HepG2 (cell line): ENCODE results near the gene LRRC8E. TPM values are rescaled to one million over a fixed set of nuclear protein-coding genes. Genes with fewer than 3 reads are reported as not detected.
A peak's percentile ranks its signal among the peaks of the same experiment; 100 is the strongest.

Source experiments
- CAMTA2 ChIP-seq: sonication (generic); formaldehyde crosslinking; IDR thresholded peaks from 2 replicates; pipeline ENCODE4 v1.4.0; 2020; ENCODE audit warnings: mild to moderate bottlenecking, missing genetic modification reagents, borderline replicate concordance
- DMAP1 ChIP-seq: IDR thresholded peaks from 2 replicates; pipeline ENCODE4 v1.6.1; 2016
- DPF2 ChIP-seq: sonication (generic); formaldehyde crosslinking; IDR thresholded peaks from 2 replicates; pipeline ENCODE4 v1.4.0; 2020; ENCODE audit warnings: mild to moderate bottlenecking, low read depth, missing genetic modification reagents, borderline replicate concordance
- E2F5 ChIP-seq: sonication (generic); formaldehyde crosslinking; conservative IDR thresholded peaks from 2 replicates; pipeline ENCODE4 v1.4.0; 2020; ENCODE audit warnings: missing genetic modification reagents
- ELF3 ChIP-seq: IDR thresholded peaks from 2 replicates; pipeline ENCODE4 v1.6.1; 2016; ENCODE audit warnings: missing genetic modification reagents, missing compliant biosample characterization
- EZH2 ChIP-seq: conservative IDR thresholded peaks from 2 replicates; pipeline ENCODE4 v1.6.1; 2012; ENCODE audit warnings: mild to moderate bottlenecking, low read depth, low read length, moderate library complexity
- HES4 ChIP-seq: sonication (generic); formaldehyde crosslinking; IDR thresholded peaks from 2 replicates; pipeline ENCODE4 v1.9.0; 2021; ENCODE audit warnings: mild to moderate bottlenecking, missing genetic modification reagents, borderline replicate concordance
- MED8 ChIP-seq: sonication (generic); formaldehyde crosslinking; IDR thresholded peaks from 2 replicates; pipeline ENCODE4 v1.8.1; 2023; ENCODE audit warnings: mild to moderate bottlenecking, missing genetic modification reagents; ENCODE audit not compliant: insufficient replicate concordance
- MNT ChIP-seq: fragments of 450-650 bp; IDR thresholded peaks from 2 replicates; pipeline ENCODE4 v1.6.1; 2016
- MTERF4 ChIP-seq: sonication (generic); formaldehyde crosslinking; IDR thresholded peaks from 2 replicates; pipeline ENCODE4 v1.8.0; 2023; ENCODE audit warnings: mild to moderate bottlenecking, missing genetic modification reagents
- RFX1 ChIP-seq: fragments of 450-650 bp; IDR thresholded peaks from 2 replicates; pipeline ENCODE4 v1.6.1; 2017
- SIN3A ChIP-seq: IDR thresholded peaks from 2 replicates; pipeline ENCODE4 v1.6.1; 2011; ENCODE audit warnings: low read depth, mild to moderate bottlenecking, control low read depth, low read length, borderline replicate concordance
- TSC22D2 ChIP-seq: sonication (generic); formaldehyde crosslinking; IDR thresholded peaks from 2 replicates; pipeline ENCODE4 v1.5.1; 2020; ENCODE audit warnings: missing genetic modification reagents, mild to moderate bottlenecking, borderline replicate concordance
- ZFX ChIP-seq: sonication (generic); formaldehyde crosslinking; IDR thresholded peaks from 2 replicates; pipeline ENCODE4 v1.4.0; 2020; ENCODE audit warnings: mild to moderate bottlenecking, low read depth, missing genetic modification reagents, moderate library complexity
- ZNF430 ChIP-seq: sonication (generic); formaldehyde crosslinking; IDR thresholded peaks from 2 replicates; pipeline ENCODE4 v1.9.0; 2021; ENCODE audit warnings: mild to moderate bottlenecking, missing genetic modification reagents
- ZNF605 ChIP-seq: sonication (generic); formaldehyde crosslinking; IDR thresholded peaks from 2 replicates; pipeline ENCODE4 v1.8.0; 2022; ENCODE audit warnings: mild to moderate bottlenecking, missing genetic modification reagents
- ZNF609 ChIP-seq: sonication (generic); formaldehyde crosslinking; IDR thresholded peaks from 2 replicates; pipeline ENCODE4 v1.4.0; 2020; ENCODE audit warnings: mild to moderate bottlenecking, missing genetic modification reagents, borderline replicate concordance
- ZNF709 ChIP-seq: sonication (generic); formaldehyde crosslinking; IDR thresholded peaks from 2 replicates; pipeline ENCODE4 v1.5.0; 2020; ENCODE audit warnings: mild to moderate bottlenecking, missing genetic modification reagents
- ZNF737 ChIP-seq: sonication (generic); formaldehyde crosslinking; IDR thresholded peaks from 2 replicates; pipeline ENCODE4 v1.5.0; 2020; ENCODE audit warnings: missing genetic modification reagents, mild to moderate bottlenecking, borderline replicate concordance
- ZNF790 ChIP-seq: sonication (generic); formaldehyde crosslinking; IDR thresholded peaks from 2 replicates; pipeline ENCODE4 v1.8.0; 2022; ENCODE audit warnings: missing genetic modification reagents, mild to moderate bottlenecking, borderline replicate concordance
- ZSCAN21 ChIP-seq: sonication (generic); formaldehyde crosslinking; IDR thresholded peaks from 2 replicates; pipeline ENCODE4 v1.8.0; 2022; ENCODE audit warnings: mild to moderate bottlenecking, missing genetic modification reagents, moderate library complexity, borderline replicate concordance
- polyA plus RNA-seq, 8 experiments: library from polyadenylated mRNA; depleted of rRNA in 3 of 8; stranded (reverse) in 7 of 8; unstranded in 1 of 8; fragments of >200 nt; fragmentation: Illumina TruSeq in 4 of 8; extraction: Trizol in 4 of 8; gene quantifications; 2 replicates each; pipeline versions ENCODE4 v1.2.1 to v1.2.3, GENCODE V29; 2011 to 2016; ENCODE audit warnings: low read depth in 4 of 8, missing spikeins in 1 of 8, mixed read lengths in 1 of 8; ENCODE audit not compliant: insufficient read depth in 1 of 8
- total RNA-seq, 5 experiments: library from RNA; depleted of rRNA; stranded (reverse); fragments of >200 nt; fragmentation: Illumina TruSeq; extraction: Trizol; gene quantifications; 2 replicates each; pipeline ENCODE4 v1.2.3, GENCODE V29; 2016; ENCODE audit warnings: low read depth in 1 of 5

The LRRC8E gene
- total and polyA plus RNA-seq, 2 of the 13 experiments (the other 11 are each of a cell fraction or from before 2014, with no cell fraction given), result 8.0 to 10.3 TPM

GRCh38 chr19:7874076-7874896, 14.0 kb upstream of the LRRC8E start, which contains the start of gene PRR36 (continued):
- peak; percentile 45; the same call in 1 of the 2 replicates for TF ChIP-seq ZNF790 (CRISPR knock-in tag)
- 0 out of 2 replicates have a peak, but pooled peaks have one; percentile 37 for TF ChIP-seq ZSCAN21 (CRISPR knock-in tag)
- no peak for TF ChIP-seq ZNF737 (CRISPR knock-in tag)
- 0 out of 2 replicates have a peak, but pooled peaks have one; percentile 52 for TF ChIP-seq SIN3A
- peak; percentile 78; the same call in 1 of the 2 replicates for TF ChIP-seq ZNF605 (CRISPR knock-in tag)
- peak; percentile 26; the same call in 1 of the 2 replicates for TF ChIP-seq ZNF609 (CRISPR knock-in tag)
- no peak for TF ChIP-seq EZH2
- 0 out of 2 replicates have a peak, but pooled peaks have one; percentile 7 for TF ChIP-seq ELF3 (CRISPR knock-in tag)
- peak; percentile 74; the same call in 1 of the 2 replicates for TF ChIP-seq CAMTA2 (CRISPR knock-in tag)
- peak; percentile 76; the same call in 1 of the 2 replicates for TF ChIP-seq ZNF709 (CRISPR knock-in tag)
- peak; percentile 75; the same call in 1 of the 2 replicates for TF ChIP-seq ZNF430 (CRISPR knock-in tag)
- TF ChIP-seq MED8 (CRISPR knock-in tag), result no peak
- peak; percentile 75; the same call in 1 of the 2 replicates for TF ChIP-seq HES4 (CRISPR knock-in tag)
- TF ChIP-seq MTERF4, result peak; percentile 46; the same call in 1 of the 2 replicates
- no peak for TF ChIP-seq DMAP1 (CRISPR knock-in tag)
- TF ChIP-seq TSC22D2, result no peak
- TF ChIP-seq RFX1, result peak; percentile 71
- no peak for TF ChIP-seq E2F5 (CRISPR knock-in tag)
- no peak for TF ChIP-seq MNT
- TF ChIP-seq ZFX (CRISPR knock-in tag), result peak; percentile 33; the same call in 1 of the 2 replicates
- no peak for TF ChIP-seq DPF2 (CRISPR knock-in tag)
